K562 (cell line): Measurements from ENCODE around the gene TBC1D1.

Experiments
- ARID4B ChIP-seq: sonication (generic); formaldehyde crosslinking; IDR thresholded peaks from 2 replicates; pipeline ENCODE4 v1.8.0; 2022; ENCODE audit warnings: mild to moderate bottlenecking, missing genetic modification reagents
- BRD9 ChIP-seq: fragments of 450-650 bp; IDR thresholded peaks from 2 replicates; pipeline ENCODE4 v1.6.1; 2018; ENCODE audit warnings: low read depth; ENCODE audit not compliant: partially characterized antibody
- CTCF ChIP-seq, 3 experiments: IDR thresholded peaks in 2 of 3; conservative IDR thresholded peaks in 1 of 3; 2 replicates each; pipeline ENCODE4 v1.5.1; 2011 to 2012; ENCODE audit warnings: low read length in 3 of 3, mild to moderate bottlenecking in 3 of 3, control low read depth in 2 of 3, improper control_type of control experiment in 1 of 3, inconsistent platforms in 1 of 3, low read depth in 1 of 3, mixed read lengths in 1 of 3, moderate library complexity in 1 of 3; ENCODE audit not compliant: insufficient read depth in 2 of 3
- DDX20 ChIP-seq: fragments of 450-650 bp; IDR thresholded peaks from 2 replicates; pipeline ENCODE4 v1.6.1; 2016; ENCODE audit warnings: missing genetic modification characterization, low read depth, mild to moderate bottlenecking, missing compliant biosample characterization, moderate library complexity
- ETV6 ChIP-seq, 3 experiments: fragments of 150-350 bp in 1 of 3; sonication (generic) in 1 of 3; formaldehyde crosslinking in 1 of 3; IDR thresholded peaks; 2 replicates each; pipeline versions ENCODE4 v1.6.1 to v1.8.0; 2014 to 2022; ENCODE audit warnings: borderline replicate concordance in 2 of 3, low read depth in 2 of 3, antibody characterized with exemption in 1 of 3, low read length in 1 of 3, mild to moderate bottlenecking in 1 of 3, missing genetic modification reagents in 1 of 3
- FOXP4 ChIP-seq: sonication (generic); formaldehyde crosslinking; IDR thresholded peaks from 2 replicates; pipeline ENCODE4 v1.8.0; 2022; ENCODE audit warnings: mild to moderate bottlenecking, missing genetic modification reagents, borderline replicate concordance
- HDAC6 ChIP-seq: IDR thresholded peaks from 2 replicates; pipeline ENCODE4 v1.6.1; 2012; ENCODE audit warnings: low read depth, mild to moderate bottlenecking, control low read depth, inconsistent platforms, low read length, moderate library complexity
- NR3C1 ChIP-seq: sonication (generic); formaldehyde crosslinking; IDR thresholded peaks from 2 replicates; pipeline ENCODE4 v1.8.1; 2022; ENCODE audit warnings: missing genetic modification reagents
- POLR2A ChIP-seq: fragments of 450-650 bp; conservative IDR thresholded peaks from 2 replicates; pipeline ENCODE4 v1.6.1; 2016
- USF2 ChIP-seq: sonication (generic); formaldehyde crosslinking; IDR thresholded peaks from 2 replicates; pipeline ENCODE4 v1.5.0; 2020; ENCODE audit warnings: missing genetic modification reagents
- ZNF121 ChIP-seq: sonication (generic); formaldehyde crosslinking; conservative IDR thresholded peaks from 2 replicates; pipeline ENCODE4 v1.8.0; 2022; ENCODE audit warnings: missing genetic modification reagents
- ZNF717 ChIP-seq: fragments of 250-450 bp; sonication (Bioruptor Pico); IDR thresholded peaks from 2 replicates; pipeline ENCODE4 v1.5.0; 2021

- TF ChIP-seq ARID4B (CRISPR knock-in tag) (no peak), POLR2A (no peak), DDX20 (tag) (no peak), NR3C1 (no peak), USF2 (no peak), HDAC6 (no peak), CTCF (IDR thresholded peaks at IDR 0.05 in 2 of 3, conservative IDR thresholded peaks at IDR 0.05 in 1 of 3; ENCODE audit: insufficient read depth in 2 of 3, low read depth in 1 of 3, low read length in 3 of 3) (no peak), ETV6 (IDR thresholded peaks at IDR 0.05; ENCODE audit: borderline replicate concordance in 1 of 2, low read depth in 2 of 2, low read length in 1 of 2) (no peak), ETV6 (CRISPR knock-in tag; IDR thresholded peaks at IDR 0.05; ENCODE audit: borderline replicate concordance) (no peak), FOXP4 (CRISPR knock-in tag) (no peak), BRD9 (no peak), ZNF717 (CRISPR knock-in tag) (no peak), ZNF121 (CRISPR knock-in tag) (no peak)
Measured at GRCh38 chr4:38023347-38024205, 132.7 kb downstream of the TBC1D1 start.
